ENCODE data around the gene NEUROD1.
"Not testable (repeated sequence)": the region's sequence is repeated elsewhere in the genome, so short reads cannot be mapped to it uniquely, and the experiment has no call there.

NEUROD1 gene

GRCh38 chr2:181680055-181680936, at the start of gene NEUROD1:
NEUROD1 (minus strand) TSS chr2:181680517; CDS start chr2:181678860, 1,657 bp downstream.
- no peak for DNase-seq (ENCODE audit: low read depth in 1 of 2, low spot score in 1 of 2)

- no peak for DNase-seq (ENCODE audit: low read depth in 1 of 2, low spot score in 1 of 2)
Measured at GRCh38 chr2:181725476-181725875, 45.2 kb upstream of the NEUROD1 start.

GRCh38 chr2:181724662-181725061, 44.3 kb upstream of the NEUROD1 start:
- no peak for DNase-seq (ENCODE audit: low read depth in 1 of 2, low spot score in 1 of 2)

GRCh38 chr2:181723731-181724130, 43.4 kb upstream of the NEUROD1 start:
- no peak for DNase-seq (ENCODE audit: low read depth in 1 of 2, low spot score in 1 of 2)

GRCh38 chr2:181715033-181715630, 34.8 kb upstream of the NEUROD1 start:
- peak; percentile 38 to 59 for DNase-seq (ENCODE audit: low read depth in 1 of 2, low spot score in 1 of 2)

GRCh38 chr2:181711051-181711450, 30.7 kb upstream of the NEUROD1 start:
- DNase-seq (ENCODE audit: low read depth in 1 of 2, low spot score in 1 of 2): not testable (repeated sequence)

- DNase-seq (ENCODE audit: low read depth in 1 of 2, low spot score in 1 of 2): not testable (repeated sequence)
Measured at GRCh38 chr2:181702519-181702918, 22.2 kb upstream of the NEUROD1 start.

- no peak for DNase-seq (ENCODE audit: low read depth in 1 of 2, low spot score in 1 of 2)
Measured at GRCh38 chr2:181698223-181698622, 17.9 kb upstream of the NEUROD1 start.

GRCh38 chr2:181697571-181697970, 17.3 kb upstream of the NEUROD1 start:
- DNase-seq (ENCODE audit: low read depth in 1 of 2, low spot score in 1 of 2): no peak

- no peak for DNase-seq (ENCODE audit: low read depth in 1 of 2, low spot score in 1 of 2)
Measured at GRCh38 chr2:181697126-181697525, 16.8 kb upstream of the NEUROD1 start.

- no peak for DNase-seq (ENCODE audit: low read depth in 1 of 2, low spot score in 1 of 2)
Measured at GRCh38 chr2:181694271-181694670, 14.0 kb upstream of the NEUROD1 start.

- no peak for DNase-seq (ENCODE audit: low read depth in 1 of 2, low spot score in 1 of 2)
Measured at GRCh38 chr2:181690860-181691259, 10.5 kb upstream of the NEUROD1 start.

- DNase-seq (ENCODE audit: low read depth in 1 of 2, low spot score in 1 of 2): no peak
Measured at GRCh38 chr2:181686576-181687185, 6.4 kb upstream of the NEUROD1 start.

GRCh38 chr2:181685150-181685688, 4.9 kb upstream of the NEUROD1 start:
- DNase-seq (ENCODE audit: low read depth in 1 of 2, low spot score in 1 of 2): no peak

- DNase-seq (ENCODE audit: low read depth in 1 of 2, low spot score in 1 of 2): no peak
Measured at GRCh38 chr2:181684454-181685149, 4.3 kb upstream of the NEUROD1 start.

- DNase-seq (ENCODE audit: low read depth in 1 of 2, low spot score in 1 of 2): no peak
Measured at GRCh38 chr2:181683518-181684453, 3.5 kb upstream of the NEUROD1 start.

- DNase-seq (ENCODE audit: low read depth in 1 of 2, low spot score in 1 of 2): no peak
Measured at GRCh38 chr2:181682795-181683517, 2.6 kb upstream of the NEUROD1 start.

GRCh38 chr2:181682026-181682789, 1.9 kb upstream of the NEUROD1 start:
- DNase-seq (ENCODE audit: low read depth in 1 of 2, low spot score in 1 of 2): no peak
